Measurements from ENCODE around the gene CALD1. TPM values are rescaled to one million over a fixed set of nuclear protein-coding genes. Genes with fewer than 3 reads are reported as not detected.

The CALD1 gene
- total RNA-seq, 1 experiment from 2014 or later: 147 TPM

DNA sequence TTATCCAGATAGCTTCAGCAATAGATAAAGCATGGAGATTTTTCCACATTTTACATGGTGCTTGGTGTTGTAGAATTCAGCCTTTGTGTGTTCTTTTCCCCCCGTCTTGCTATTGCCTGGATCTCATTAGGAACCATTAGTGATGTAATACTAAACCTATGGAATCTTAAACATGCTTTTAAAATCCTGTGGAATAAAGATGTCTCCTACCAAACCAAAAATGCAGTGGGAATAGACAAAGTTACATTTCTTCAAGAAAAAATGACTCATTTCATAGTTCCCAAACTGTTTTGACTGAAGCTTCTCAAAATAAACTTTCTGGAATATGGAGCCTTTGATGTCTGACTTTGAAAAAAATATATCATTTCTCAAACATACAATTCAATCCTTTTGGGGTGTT lies 44.0 kb downstream of the CALD1 start:
- Mint-ChIP-seq H3K4me3 (no peak overlapping the region), H3K27ac (no peak overlapping the region), H3K27me3 (ENCODE audit: low read depth) (no peaks in the 10 kb centered on the region), H3K4me1 (peaks cover 14% of the 10 kb centered on the region; the same call in 1 of the 2 replicates), H3K9me3 (no peaks in the 10 kb centered on the region), H3K36me3 (no peaks in the 10 kb centered on the region; the same call in 1 of the 2 replicates)
- POLR2A ChIA-PET: no interaction called here
- CTCF ChIA-PET: interaction anchor here (0.5 kb wide), 1 partner anchor 67 kb away, joined by 3 read pairs; no protein-coding TSS in a partner anchor
- TF ChIP-seq ARID4B (CRISPR knock-in tag; IDR thresholded peaks at IDR 0.05; ENCODE audit: borderline replicate concordance) (no peak), SMAD4 (CRISPR knock-in tag; IDR thresholded peaks at IDR 0.05) (no peak), GRHL2 (CRISPR knock-in tag; IDR thresholded peaks at IDR 0.05; ENCODE audit: insufficient replicate concordance, severe bottlenecking) (no peak), MYBL2 (CRISPR knock-in tag; IDR thresholded peaks at IDR 0.05) (no peak), CDX4 (CRISPR knock-in tag; IDR thresholded peaks at IDR 0.05; ENCODE audit: borderline replicate concordance) (no peak), TEAD4 (CRISPR knock-in tag; IDR thresholded peaks at IDR 0.05) (no peak), NR2C2 (CRISPR knock-in tag; IDR thresholded peaks at IDR 0.05) (no peak), ATF1 (CRISPR knock-in tag; IDR thresholded peaks at IDR 0.05) (no peak), TEAD1 (CRISPR knock-in tag; IDR thresholded peaks at IDR 0.05) (no peak), STAT6 (CRISPR knock-in tag; conservative IDR thresholded peaks at IDR 0.05; ENCODE audit: low read depth) (no peak), SP1 (CRISPR knock-in tag; conservative IDR thresholded peaks at IDR 0.05) (no peak), FOXP4 (CRISPR knock-in tag; IDR thresholded peaks at IDR 0.05) (no peak), FOXJ3 (CRISPR knock-in tag; IDR thresholded peaks at IDR 0.05; ENCODE audit: borderline replicate concordance) (no peak), ELF4 (CRISPR knock-in tag; IDR thresholded peaks at IDR 0.05; ENCODE audit: low read depth) (no peak), CTCF (IDR thresholded peaks at IDR 0.05) (no peak)
- DNase-seq (ENCODE audit: low spot score) (no peak), ATAC-seq (no peak)

Measured in WTC11 (cell line).